Amniotic stem cell (primary cell): Measurements from ENCODE around the gene UNC13A.

Experiments used
- DNase-seq: peaks from one replicate; lab custom pipeline; 2025; lab: John Stamatoyannopoulos, UW

UNC13A gene

DNA sequence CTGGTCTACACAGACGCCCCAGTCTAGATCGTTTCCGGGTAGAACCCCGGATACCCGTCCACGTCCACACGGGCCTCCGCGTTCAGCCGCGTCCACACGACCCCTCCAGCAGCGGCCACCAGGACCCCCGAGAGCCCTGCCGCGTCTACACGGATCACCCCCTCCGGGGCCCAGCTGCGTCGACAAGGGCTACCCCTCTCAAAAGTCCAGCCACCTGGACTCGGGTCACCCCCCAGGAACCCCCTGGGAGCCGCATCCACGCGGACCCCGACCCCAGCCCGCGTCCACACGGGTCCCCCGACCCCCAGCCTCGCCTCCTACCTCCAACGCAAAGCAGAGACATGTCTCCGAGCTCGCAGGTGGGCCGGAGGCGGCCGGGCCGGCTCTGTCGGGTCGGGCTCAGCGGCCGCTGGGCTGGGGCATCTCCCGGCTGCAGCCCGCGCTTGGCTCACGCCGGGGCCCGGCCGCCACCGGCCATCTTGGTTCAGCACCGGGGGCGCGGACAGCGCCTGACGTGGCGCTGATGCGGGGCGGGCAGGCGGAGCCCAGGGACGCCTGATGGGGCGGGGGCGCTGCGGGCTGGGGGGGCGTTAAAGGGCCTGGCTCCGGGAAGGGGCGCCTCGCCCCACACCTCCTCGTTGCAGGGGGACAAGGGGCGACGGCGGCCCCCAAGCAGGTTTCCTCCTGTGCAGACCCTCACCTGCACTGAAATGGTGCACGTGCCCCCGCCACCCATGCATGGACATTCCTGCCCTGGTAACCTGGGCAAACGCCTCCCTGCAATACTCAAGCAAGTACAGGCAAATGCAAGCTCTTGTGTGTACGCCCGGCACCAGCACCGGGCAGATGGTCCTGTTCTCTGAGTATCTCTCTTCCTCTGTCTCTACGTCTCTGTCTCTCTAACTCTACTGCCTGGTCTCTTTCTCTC is at the start of gene UNC13A:
Gene UNC13A, minus strand, starts transcription at position 498 of the 928 bp plus-strand sequence. Its CDS starts 155 bp downstream, at position 343.
- no peak for DNase-seq

DNA sequence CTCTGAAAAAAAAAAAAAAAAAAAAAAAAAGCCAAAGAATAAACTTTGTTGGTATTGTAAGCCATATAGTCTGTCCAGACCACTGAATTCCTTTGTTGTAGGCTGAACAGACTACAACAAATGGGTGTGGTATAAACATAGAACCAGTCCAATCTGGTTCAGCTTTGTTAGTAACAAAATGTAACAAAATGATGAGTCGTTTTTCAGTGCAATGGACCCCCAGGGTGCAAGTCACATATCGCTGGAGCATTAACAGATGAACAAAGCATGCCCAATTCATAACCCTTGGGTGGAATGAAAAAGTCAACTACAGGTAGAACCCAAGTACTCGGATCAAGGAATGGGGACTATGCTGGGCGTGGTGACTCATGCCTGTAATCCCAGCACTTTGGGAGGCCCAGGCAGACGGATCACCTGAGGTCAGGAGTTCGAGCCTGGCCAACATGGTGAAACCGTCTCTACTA is 49.6 kb upstream of the UNC13A start:
- DNase-seq: no peak

DNA sequence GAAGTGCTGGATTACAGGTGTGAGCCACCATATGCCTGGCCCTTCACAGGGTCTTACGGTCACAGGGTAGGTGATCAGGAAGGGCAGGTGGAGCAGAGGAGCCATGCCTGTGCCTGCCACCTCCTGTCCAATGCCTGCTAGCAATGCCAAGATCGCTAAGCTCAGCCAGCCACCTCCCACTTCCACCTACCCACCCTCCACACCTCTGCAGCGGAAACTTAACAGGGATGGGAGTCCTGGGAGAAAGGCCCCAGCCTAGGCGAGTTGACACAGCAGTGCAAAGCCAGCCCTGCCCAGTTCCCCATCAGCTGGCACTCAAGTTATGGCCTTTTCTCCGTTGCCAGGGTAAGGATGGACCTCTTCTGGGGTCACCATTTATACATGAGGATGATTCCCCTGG is 47.3 kb upstream of the UNC13A start:
- no peak for DNase-seq

DNA sequence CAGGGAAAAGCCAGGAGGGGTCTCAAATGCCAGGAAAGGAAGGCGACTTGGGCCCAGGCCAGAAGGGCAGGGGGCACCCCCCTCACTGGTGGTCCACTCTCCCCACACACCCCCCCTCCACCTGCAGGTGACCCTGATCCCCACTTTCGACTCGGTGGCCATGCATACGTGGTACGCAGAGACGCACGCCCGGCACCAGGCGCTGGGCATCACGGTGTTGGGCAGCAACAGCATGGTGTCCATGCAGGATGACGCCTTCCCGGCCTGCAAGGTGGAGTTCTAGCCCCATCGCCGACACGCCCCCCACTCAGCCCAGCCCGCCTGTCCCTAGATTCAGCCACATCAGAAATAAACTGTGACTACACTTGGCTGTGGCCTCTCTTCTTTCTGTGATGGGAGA is 46.0 kb upstream of the UNC13A start:
- DNase-seq: no peak

DNA sequence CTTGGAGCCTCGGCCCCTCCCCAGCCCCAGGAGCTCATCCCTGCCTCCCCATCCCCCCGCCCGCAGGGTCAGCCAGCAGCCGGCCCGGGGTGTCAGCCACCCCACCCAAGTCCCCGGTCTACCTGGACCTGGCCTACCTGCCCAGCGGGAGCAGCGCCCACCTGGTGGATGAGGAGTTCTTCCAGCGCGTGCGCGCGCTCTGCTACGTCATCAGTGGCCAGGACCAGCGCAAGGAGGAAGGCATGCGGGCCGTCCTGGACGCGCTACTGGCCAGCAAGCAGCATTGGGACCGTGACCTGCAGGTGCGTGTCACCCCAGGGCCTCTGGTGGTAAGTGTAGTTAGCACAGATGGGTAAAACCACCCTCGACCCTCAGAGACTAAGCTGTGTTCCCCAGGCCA is 45.0 kb upstream of the UNC13A start:
- DNase-seq: no peak

DNA sequence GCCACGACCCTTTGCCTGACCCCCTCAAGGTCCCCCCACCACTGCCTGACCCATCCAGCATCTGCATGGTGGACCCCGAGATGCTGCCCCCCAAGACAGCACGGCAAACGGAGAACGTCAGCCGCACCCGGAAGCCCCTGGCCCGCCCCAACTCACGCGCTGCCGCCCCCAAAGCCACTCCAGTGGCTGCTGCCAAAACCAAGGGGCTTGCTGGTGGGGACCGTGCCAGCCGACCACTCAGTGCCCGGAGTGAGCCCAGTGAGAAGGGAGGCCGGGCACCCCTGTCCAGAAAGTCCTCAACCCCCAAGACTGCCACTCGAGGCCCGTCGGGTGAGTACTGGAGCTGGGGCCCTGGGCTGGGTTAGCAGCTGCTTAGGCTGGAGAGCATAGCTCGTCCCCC is 39.7 kb upstream of the UNC13A start:
- DNase-seq: no peak

DNA sequence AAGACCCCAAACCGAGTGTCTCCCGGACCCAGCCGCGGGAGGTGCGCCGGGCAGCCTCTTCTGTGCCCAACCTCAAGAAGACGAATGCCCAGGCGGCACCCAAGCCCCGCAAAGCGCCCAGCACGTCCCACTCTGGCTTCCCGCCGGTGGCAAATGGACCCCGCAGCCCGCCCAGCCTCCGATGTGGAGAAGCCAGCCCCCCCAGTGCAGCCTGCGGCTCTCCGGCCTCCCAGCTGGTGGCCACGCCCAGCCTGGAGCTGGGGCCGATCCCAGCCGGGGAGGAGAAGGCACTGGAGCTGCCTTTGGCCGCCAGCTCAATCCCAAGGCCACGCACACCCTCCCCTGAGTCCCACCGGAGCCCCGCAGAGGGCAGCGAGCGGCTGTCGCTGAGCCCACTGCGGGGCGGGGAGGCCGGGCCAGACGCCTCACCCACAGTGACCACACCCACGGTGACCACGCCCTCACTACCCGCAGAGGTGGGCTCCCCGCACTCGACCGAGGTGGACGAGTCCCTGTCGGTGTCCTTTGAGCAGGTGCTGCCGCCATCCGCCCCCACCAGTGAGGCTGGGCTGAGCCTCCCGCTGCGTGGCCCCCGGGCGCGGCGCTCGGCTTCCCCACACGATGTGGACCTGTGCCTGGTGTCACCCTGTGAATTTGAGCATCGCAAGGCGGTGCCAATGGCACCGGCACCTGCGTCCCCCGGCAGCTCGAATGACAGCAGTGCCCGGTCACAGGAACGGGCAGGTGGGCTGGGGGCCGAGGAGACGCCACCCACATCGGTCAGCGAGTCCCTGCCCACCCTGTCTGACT is 39.0 kb upstream of the UNC13A start:
- DNase-seq: no peak

DNA sequence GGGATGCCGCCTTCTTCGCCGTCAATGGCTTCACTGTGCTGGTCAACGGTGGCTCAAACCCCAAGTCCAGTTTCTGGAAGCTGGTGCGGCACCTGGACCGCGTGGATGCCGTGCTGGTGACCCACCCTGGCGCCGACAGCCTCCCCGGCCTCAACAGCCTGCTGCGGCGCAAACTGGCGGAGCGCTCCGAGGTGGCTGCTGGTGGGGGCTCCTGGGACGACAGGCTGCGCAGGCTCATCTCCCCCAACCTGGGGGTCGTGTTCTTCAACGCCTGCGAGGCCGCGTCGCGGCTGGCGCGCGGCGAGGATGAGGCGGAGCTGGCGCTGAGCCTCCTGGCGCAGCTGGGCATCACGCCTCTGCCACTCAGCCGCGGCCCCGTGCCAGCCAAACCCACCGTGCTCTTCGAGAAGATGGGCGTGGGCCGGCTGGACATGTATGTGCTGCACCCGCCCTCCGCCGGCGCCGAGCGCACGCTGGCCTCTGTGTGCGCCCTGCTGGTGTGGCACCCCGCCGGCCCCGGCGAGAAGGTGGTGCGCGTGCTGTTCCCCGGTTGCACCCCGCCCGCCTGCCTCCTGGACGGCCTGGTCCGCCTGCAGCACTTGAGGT is 38.1 kb upstream of the UNC13A start:
- DNase-seq: no peak

DNA sequence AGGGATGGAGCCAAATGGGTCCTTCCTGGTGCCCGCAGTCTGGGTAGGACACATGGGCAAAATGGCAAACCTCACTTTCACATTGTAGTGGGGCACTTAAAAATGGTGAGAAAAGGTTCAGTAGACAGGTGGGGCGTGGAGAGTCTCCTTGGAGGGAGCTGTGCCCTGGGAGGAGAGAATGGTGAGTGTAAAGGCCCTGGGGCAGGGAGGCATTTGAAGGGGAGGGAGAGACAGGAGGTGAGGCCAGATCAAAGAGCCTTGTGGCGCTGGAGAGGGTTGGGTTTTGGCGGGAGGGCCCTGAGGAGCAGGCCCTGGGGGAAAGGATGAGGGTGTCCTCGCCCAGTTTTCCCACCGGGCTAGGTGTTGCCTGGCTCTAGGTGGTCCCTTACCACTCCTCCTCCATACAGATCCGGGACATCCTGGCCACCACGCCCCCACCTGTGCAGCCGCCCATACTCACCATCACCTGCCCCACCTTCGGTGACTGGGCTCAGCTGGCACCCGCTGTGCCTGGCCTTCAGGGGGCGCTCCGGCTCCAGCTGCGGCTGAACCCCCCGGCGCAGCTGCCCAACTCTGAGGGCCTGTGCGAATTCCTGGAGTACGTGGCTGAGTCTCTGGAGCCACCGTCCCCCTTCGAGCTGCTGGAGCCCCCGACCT is 37.4 kb upstream of the UNC13A start:
- no peak for DNase-seq

DNA sequence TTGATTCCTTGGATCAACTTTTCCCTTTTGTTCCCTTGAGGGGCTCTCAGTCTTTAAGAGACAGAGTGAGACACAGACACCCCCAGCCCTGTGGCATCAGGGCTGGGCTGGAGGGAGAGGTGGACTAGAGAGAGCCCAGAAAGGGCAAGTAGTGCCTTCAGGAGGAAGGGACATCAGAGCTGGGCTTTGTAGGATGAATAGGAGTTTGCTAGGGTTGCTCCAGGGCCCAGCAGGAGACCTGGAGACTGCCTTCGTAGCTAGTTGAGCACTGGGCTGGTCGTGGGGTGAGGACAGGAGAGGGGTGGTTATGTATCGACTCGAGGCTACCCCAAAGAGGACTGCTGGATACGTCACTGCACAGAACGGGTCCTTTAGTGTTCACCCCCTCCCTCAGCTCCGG is 36.5 kb upstream of the UNC13A start:
- no peak for DNase-seq

DNA sequence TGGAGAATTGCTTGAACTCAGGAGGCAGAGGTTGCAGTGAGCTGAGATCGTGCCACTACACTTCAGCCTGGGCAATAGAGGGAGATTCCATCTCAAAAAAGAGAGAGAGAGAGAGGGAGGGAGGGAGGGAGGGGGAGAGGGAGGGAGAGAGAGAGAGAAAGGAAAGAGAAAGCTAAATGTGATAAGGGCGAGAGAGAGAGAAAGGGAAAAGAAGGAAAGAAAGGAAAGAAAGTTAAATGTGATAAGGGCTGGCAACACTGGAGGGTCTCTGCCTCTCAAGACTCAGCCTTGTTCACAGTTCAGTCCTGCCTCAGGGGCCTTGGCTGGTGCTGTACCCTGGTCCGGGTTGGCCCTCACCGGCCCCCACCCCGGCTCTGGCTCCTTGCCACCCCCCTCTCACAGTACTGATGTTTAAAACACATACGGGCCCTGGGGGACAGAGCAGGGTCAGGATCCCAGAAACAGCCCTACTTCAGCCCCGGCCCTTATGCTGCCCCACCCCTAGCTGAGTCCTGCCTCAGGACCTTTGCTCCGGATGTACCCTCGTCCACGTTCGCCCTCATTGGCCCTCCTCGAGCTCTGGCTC is 34.6 kb upstream of the UNC13A start:
- DNase-seq: no peak

DNA sequence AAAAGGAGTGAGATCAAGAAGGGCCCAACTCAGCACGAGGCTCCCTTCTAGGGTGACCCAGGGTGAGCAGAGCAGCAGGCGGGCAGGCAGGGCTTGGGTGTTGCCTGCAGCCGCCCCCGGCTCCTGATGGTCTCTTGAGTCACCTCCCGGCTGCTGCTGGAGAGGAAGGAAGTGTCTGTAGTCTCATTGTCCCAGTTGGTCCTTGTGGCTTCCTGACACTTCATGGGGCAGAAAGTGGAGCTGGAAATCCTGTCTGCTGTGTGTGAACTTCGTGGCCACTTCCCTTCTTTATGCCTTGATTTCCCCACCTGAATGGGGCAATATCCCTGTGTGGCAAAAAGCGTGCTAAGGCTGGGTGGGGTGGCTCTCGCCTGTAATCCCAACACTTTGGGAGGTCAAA is 33.7 kb upstream of the UNC13A start:
- no peak for DNase-seq

DNA sequence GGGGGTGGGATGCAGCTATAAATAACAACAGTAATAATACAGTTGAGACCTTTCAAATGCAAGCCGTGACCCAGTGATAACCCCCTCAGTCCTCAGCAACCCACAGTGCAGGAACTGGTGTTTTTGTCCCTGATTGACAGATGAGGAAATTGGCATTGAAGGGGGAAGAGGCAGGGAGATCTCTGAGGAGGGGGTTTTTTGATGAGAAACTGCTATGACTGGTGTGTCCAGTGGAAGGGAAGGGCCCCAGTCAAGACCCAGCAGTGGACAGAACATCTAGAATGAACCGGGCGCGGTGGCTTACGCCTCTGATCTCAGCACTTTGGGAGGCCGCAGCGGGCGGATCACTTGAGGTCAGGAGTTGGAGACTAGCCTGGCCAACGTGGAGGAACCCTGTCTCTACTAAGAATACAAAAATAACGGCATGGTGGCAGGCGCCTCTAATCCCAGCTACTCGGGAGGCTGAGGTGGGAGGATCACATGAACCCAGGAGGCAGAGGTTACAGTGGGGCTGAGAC is 33.0 kb upstream of the UNC13A start:
- DNase-seq: no peak

DNA sequence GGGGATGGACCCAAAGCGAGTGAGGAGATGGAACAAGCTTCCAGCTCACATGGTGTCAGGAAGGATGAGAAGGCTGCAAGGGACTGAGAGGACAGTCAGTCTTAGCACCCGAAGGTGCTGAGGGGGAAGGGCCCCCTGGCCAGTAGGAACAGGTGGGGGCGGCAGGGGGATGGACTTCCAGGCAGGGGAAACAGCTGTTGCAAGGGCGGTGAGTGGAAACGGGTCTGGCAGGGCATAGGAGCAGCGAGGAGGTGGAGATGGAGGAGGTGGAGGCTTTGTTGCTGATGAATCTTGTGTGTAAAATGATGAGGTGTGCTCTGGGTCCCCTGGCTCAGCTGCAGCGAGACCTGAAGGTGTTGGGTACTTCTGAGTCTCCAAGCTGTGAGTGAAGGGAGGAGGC is 32.3 kb upstream of the UNC13A start:
- DNase-seq: no peak

DNA sequence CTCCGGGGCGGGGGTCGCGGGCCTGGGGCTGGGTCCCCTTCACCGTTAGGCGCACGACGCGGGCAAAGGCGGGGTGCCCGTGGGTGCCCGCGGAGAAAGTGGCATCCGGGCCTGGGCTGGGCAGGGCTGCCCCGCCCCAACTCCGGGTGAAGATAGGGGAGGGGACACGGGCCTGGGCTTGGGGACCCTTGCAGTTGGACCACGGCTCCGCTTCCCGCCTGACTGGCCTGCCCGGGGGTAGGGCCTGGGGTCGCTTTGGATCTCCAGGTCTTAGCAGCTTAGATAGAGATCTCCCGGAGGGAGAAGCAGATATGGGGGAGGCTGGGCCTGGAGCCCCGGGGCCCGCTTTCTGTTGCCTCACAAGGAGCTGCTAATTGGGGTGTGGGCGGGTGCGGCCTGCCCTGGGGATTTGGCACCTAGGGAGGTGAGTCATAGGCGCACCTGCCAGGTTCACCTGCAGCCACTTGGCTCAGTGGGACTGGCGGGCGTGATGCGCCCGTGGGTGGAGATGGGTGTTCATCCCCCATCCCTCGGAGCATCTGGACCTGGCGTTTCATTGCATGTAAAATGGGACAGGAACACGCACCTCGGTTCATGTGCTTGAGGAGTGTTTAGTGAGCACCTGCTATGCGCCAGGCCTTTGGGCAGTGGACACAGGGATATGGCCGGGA is 31.7 kb upstream of the UNC13A start:
- DNase-seq: no peak

DNA sequence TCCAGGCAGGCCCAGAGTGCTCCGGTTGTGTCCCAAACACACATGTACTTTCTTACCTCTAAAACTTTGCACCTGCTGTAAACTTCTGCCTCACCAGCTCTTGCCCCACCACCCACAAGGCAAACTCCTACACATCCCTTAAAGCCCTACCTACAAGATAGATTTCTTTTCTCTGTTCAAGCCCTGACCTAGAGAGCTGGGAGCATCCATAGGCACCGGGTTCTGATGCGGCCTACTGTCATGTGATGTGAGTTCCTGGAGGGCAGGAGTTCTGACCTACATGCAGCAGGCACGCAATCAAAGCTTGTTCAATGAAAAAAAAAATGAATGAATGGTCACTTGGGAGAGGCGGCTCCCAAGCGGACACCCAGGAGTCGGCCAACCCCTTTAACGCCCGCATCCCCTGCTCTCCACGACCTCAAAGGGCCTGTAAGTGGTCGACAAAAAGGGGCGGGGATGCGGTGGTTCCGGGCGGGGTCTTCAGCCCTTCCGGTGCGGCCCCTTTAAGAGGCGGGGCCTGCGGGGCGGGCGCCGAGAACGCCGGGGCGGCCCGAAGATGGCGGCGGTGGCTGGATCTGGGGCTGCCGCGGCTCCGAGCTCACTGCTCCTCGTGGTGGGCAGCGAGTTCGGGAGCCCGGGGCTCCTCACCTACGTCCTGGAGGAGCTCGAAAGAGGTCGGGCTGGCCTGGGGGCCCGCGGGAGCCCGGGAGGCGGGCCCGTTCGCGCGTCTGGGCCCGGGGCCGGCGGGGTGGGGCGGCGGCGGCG is 31.0 kb upstream of the UNC13A start, which contains the start of gene MAP1S:
Gene MAP1S, plus strand, starts transcription at position 534 of the 765 bp plus-strand sequence. Its CDS starts 23 bp downstream, at position 557.
- no peak for DNase-seq

DNA sequence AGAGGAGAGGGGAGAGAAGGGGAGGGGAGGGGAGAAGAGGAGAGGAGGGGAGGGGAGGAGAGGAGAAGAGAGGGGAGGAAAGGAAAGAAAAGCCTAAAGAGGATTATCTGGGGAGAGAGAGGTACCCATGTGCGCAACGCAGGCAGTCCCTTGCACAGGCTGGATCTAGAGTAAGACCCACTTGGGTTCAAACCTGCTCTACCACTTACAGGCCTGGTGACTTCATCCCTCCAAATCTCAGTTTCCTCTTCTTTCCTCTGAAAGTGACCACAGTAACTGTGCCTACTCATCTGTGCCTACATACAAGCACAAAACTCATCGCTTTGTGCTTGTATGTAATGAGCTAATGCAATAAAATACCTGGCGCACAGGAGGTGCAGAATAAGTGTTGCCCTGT is 30.4 kb upstream of the UNC13A start:
- no peak for DNase-seq

DNA sequence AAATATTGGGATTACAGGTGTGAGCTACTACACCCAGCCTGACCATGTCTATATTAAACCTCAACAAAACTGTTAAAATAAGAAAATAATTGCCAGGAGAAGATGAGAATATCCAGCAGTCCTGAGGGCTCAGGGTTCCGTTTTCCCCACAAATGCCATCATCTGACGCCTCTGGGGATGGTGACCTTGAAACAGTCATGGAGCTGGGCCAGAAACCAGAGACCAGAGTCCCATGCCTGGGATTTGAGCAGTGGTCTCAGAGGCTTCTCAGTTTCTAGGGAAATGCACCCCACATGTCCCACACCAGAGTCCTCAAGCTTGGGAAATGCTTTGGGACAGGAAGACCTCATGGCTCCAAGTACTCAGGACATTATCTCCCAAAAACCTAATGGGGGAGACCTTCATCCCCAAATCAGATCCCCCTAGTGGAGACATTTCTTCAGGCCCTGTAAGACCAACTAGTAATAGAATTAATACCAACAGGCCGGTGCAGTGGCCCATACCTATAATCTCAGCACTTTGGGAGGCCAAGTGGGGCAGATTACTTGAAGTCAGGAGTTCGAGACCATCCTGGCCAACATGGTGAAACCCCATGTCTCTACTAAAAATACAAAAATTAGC is 28.3 kb upstream of the UNC13A start:
- DNase-seq: no peak

DNA sequence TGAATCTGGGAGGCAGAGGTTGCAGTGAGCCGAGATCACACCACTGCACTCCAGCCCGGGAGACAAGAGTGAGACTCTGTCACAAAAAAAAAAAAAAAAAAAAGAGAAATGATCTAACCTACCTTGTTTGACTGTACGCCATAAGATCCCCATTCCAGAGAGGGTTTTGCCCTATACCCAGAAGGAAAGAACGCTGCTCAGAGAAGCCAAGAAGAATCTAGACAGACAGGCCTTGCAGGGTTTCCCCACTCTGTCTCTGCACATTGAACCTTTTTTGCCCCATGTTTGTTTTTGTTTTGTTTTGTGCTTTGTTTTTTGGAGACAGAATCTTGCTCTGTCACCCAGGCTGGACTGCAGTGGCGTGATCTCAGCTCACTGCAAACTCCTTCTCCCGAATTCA is 23.7 kb upstream of the UNC13A start:
- no peak for DNase-seq
